ENCODE measurements around the gene FAM83D. TPM values are rescaled to one million over a fixed set of nuclear protein-coding genes. Genes with fewer than 3 reads are reported as not detected.
A peak's percentile ranks its signal among the peaks of the same experiment; 100 is the strongest.

Gene FAM83D
- total RNA-seq, 3 donors from 2014 or later (not counting 1 experiment from before 2014, with no cell fraction given) = 1.1 to 2.7 (median 2.1) TPM

DNA sequence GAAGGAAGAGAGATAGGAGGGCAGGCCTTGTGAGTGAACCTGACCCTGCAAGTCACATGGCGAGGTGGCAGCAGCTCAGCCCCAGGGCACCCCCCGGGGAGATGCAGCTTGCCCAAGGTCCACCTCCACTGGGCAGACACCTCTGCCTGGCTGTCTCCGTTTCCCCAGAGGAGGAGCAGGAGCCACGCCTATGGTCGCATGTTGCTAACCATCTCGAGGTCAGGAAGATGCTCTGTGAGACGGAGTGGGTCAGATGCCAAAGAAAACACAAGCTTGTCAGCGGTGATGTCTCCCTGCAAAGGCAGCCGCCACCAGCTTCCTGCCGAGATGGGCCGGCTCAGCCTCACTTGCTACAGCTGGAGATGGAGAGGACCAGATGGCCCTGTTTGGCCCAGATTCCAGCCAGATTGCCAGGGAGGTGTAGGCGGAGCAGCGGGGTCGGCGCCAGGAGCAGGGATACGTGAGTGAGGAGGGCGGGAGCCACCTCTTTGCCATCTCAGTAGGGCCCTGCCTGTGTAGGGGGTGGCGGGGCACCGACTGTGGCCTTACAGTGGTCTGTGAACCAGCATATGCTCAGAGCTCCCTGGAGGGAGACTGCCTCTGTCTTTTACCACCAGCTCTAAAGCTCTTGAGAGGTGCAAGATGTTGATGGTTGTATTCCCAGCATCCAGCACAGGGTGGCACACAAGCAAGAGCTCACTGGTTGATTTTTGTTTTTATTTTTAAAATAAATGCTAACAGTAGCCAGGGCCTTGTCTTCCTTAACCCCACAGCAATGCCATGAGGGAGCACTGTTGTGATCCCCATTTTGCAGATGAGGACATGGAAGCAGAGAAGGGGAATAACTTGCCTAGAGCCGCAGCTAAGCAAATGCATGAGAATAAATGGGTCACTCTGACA, 42.9 kb upstream of the FAM83D start:
- H3K9me3 Mint-ChIP-seq = no peaks in the 10 kb centered on the region
- Histone ChIP-seq H3K4me1 (ENCODE audit: control insufficient read depth, insufficient read depth, low read length) (peaks cover 66% of the 10 kb centered on the region), H3K27me3 (ENCODE audit: control insufficient read depth, insufficient read depth, low read length) (no peaks in the 10 kb centered on the region), H3K9me3 (ENCODE audit: control insufficient read depth, insufficient read depth, low read length) (no peaks in the 10 kb centered on the region), H3K36me3 (ENCODE audit: control insufficient read depth, insufficient read depth, low read length) (no peaks in the 10 kb centered on the region), H3K27ac (ENCODE audit: low read length) (peak overlapping the region; percentile 65), H3K4me3 (ENCODE audit: low read length) (no peak overlapping the region)
- peak overlapping the region; percentile 87 to 94 for H3K27ac Mint-ChIP-seq
- TF ChIP-seq, protein P1, sequence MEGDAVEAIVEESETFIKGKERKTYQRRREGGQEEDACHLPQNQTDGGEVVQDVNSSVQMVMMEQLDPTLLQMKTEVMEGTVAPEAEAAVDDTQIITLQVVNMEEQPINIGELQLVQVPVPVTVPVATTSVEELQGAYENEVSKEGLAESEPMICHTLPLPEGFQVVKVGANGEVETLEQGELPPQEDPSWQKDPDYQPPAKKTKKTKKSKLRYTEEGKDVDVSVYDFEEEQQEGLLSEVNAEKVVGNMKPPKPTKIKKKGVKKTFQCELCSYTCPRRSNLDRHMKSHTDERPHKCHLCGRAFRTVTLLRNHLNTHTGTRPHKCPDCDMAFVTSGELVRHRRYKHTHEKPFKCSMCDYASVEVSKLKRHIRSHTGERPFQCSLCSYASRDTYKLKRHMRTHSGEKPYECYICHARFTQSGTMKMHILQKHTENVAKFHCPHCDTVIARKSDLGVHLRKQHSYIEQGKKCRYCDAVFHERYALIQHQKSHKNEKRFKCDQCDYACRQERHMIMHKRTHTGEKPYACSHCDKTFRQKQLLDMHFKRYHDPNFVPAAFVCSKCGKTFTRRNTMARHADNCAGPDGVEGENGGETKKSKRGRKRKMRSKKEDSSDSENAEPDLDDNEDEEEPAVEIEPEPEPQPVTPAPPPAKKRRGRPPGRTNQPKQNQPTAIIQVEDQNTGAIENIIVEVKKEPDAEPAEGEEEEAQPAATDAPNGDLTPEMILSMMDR (IDR thresholded peaks at IDR 0.05) = no peak
- DNase-seq = peak in 1 of 2 donors; percentile 41
- no peaks in the 10 kb centered on the region for H3K36me3 Mint-ChIP-seq
- 48% methylated on average over 20 of the region's 20 CpGs for WGBS (ENCODE audit: insufficient coverage)
- H3K4me3 Mint-ChIP-seq = peak overlapping the region; percentile 65
- peak; percentile 57 to 72 (median 62) for ATAC-seq
- H3K27me3 Mint-ChIP-seq (ENCODE audit: low read depth in 2 of 2) = no peaks in the 10 kb centered on the region
- intact Hi-C loops (cut with micrococcal nuclease) = no loop called here
- H3K4me1 Mint-ChIP-seq = peaks cover 62 to 69% of the 10 kb centered on the region in 2 donors

DNA sequence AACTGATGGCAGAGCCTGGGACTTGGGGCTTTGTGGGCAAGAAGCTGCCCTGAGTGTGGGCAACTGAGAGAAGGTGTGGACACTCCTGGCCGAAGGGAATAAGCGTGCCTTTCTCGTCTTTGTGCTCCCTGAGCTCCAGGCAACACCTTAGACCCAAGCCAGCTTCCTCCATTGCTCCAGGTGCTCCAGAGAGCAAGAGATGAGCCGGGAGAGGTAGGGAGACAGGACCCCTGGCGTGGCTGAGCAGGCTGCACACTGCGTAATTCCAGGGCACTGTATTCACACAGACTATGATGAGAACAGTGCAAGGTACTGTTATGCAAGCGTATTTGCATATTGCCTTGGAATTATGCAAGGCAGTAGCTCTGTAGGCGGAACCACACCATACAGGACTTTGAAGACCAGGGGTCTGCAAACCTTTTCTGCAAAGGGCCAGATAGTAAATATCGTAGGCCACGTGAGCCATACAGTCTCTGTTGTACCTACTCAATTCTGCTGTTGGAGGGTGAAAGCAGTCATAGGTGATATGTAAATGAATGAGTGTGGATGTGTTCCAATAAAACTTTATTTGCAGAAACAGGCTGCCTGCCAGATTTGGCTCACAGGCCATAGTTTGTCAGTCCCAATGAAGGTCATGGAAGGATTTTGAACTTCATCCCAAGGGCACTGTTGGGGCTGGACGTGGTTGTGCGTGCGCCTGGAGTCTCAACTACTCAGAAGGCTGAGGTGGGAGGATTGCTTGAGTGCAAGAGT, 42.1 kb upstream of the FAM83D start:
- H3K27me3 Mint-ChIP-seq (ENCODE audit: low read depth in 2 of 2) = no peaks in the 10 kb centered on the region
- intact Hi-C loops (cut with micrococcal nuclease) = no loop called here
- TF ChIP-seq, protein P1 (IDR thresholded peaks at IDR 0.05) = no peak
- no peak for DNase-seq
- no peaks in the 10 kb centered on the region for H3K27me3 ChIP-seq (ENCODE audit: control insufficient read depth, insufficient read depth, low read length)
- H3K27ac ChIP-seq (ENCODE audit: low read length) = peak overlapping the region; percentile 65
- peaks cover 67% of the 10 kb centered on the region for H3K4me1 ChIP-seq (ENCODE audit: control insufficient read depth, insufficient read depth, low read length)
- peaks cover 54 to 66% of the 10 kb centered on the region in 2 donors for H3K4me1 Mint-ChIP-seq
- H3K4me3 ChIP-seq (ENCODE audit: low read length) = no peak overlapping the region
- 96% methylated on average over 13 of the region's 13 CpGs for WGBS (ENCODE audit: insufficient coverage)
- no peaks in the 10 kb centered on the region for H3K36me3 ChIP-seq (ENCODE audit: control insufficient read depth, insufficient read depth, low read length)
- H3K4me3 Mint-ChIP-seq = no peak overlapping the region
- no peak for ATAC-seq
- no peaks in the 10 kb centered on the region for H3K36me3 Mint-ChIP-seq
- H3K9me3 Mint-ChIP-seq = no peaks in the 10 kb centered on the region
- H3K27ac Mint-ChIP-seq = peak overlapping the region; percentile 87 to 94
- H3K9me3 ChIP-seq (ENCODE audit: control insufficient read depth, insufficient read depth, low read length) = no peaks in the 10 kb centered on the region

DNA sequence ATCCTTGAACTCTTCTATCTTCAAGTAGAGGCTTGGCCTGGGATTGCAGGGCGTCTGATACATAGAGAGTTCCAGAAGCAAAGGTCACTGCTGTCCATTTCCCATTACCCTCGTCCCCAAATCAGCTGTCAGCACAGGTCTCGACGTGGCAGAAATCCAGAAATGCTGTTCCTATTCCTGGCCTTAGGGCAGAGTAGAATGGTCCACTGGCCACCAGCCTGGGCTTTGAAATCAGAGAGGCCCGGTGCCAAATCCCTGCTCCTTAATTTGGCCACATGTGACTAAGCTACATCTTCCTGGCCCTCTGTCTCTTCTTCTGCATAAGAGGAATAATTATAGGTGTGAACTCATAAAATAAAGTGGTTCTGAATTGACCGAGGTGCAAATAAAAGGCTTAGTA, 40.9 kb upstream of the FAM83D start:
- H3K9me3 ChIP-seq (ENCODE audit: control insufficient read depth, insufficient read depth, low read length) = no peaks in the 10 kb centered on the region
- TF ChIP-seq, protein P1 (IDR thresholded peaks at IDR 0.05) = no peak
- Mint-ChIP-seq H3K27ac (no peak overlapping the region), H3K9me3 (no peaks in the 10 kb centered on the region), H3K36me3 (no peaks in the 10 kb centered on the region), H3K4me1 (peaks cover 50 to 64% of the 10 kb centered on the region in 2 donors), H3K4me3 (no peak overlapping the region), H3K27me3 (ENCODE audit: low read depth in 2 of 2) (no peaks in the 10 kb centered on the region)
- no peak overlapping the region for H3K27ac ChIP-seq (ENCODE audit: low read length)
- 94% methylated on average over 5 of the region's 6 CpGs for WGBS (ENCODE audit: insufficient coverage)
- H3K27me3 ChIP-seq (ENCODE audit: control insufficient read depth, insufficient read depth, low read length) = no peaks in the 10 kb centered on the region
- DNase-seq (no peak), ATAC-seq (no peak)
- intact Hi-C loops (cut with micrococcal nuclease) = no loop called here
- H3K4me3 ChIP-seq (ENCODE audit: low read length) = no peak overlapping the region
- H3K36me3 ChIP-seq (ENCODE audit: control insufficient read depth, insufficient read depth, low read length) = peaks cover 8% of the 10 kb centered on the region
- peaks cover 58% of the 10 kb centered on the region for H3K4me1 ChIP-seq (ENCODE audit: control insufficient read depth, insufficient read depth, low read length)
